ENCODE results near the gene TMEM273.

TMEM273 gene

GRCh38 chr10:49115015-49115795 is 73.0 kb downstream of the TMEM273 start, which contains the start of gene VSTM4:
Gene VSTM4, minus strand, starts transcription at chr10:49115522. Its CDS starts 37 bp downstream, at chr10:49115485.
- DNase-seq, result peak; percentile 17

- DNase-seq, result no peak
Measured at GRCh38 chr10:49114718-49115014, 73.5 kb downstream of the TMEM273 start.

- DNase-seq, result no peak
Measured at GRCh38 chr10:49113741-49114141, 74.5 kb downstream of the TMEM273 start.

- DNase-seq, result no peak
Measured at GRCh38 chr10:49112851-49113250, 75.3 kb downstream of the TMEM273 start.

GRCh38 chr10:49112098-49112497 is 76.1 kb downstream of the TMEM273 start:
- DNase-seq, result no peak

GRCh38 chr10:49111320-49111698 is 76.9 kb downstream of the TMEM273 start:
- no peak for DNase-seq

GRCh38 chr10:49110684-49111319 is 77.4 kb downstream of the TMEM273 start:
- no peak for DNase-seq

GRCh38 chr10:49109669-49110340 is 78.4 kb downstream of the TMEM273 start:
- no peak for DNase-seq

GRCh38 chr10:49108656-49109055 is 79.5 kb downstream of the TMEM273 start:
- DNase-seq, result no peak

- no peak for DNase-seq
Measured at GRCh38 chr10:49107887-49108267, 80.3 kb downstream of the TMEM273 start.

- no peak for DNase-seq
Measured at GRCh38 chr10:49107111-49107886, 80.9 kb downstream of the TMEM273 start.

- DNase-seq, result no peak
Measured at GRCh38 chr10:49106451-49106850, 81.7 kb downstream of the TMEM273 start.

- DNase-seq, result no peak
Measured at GRCh38 chr10:49105076-49105475, 83.1 kb downstream of the TMEM273 start.
